ENCODE measurements around the gene OR7C1. TPM values are rescaled to one million over a fixed set of nuclear protein-coding genes. Genes with fewer than 3 reads are reported as not detected.

The OR7C1 gene
- total RNA-seq, 4 donors from 2014 or later, result not detected

DNA sequence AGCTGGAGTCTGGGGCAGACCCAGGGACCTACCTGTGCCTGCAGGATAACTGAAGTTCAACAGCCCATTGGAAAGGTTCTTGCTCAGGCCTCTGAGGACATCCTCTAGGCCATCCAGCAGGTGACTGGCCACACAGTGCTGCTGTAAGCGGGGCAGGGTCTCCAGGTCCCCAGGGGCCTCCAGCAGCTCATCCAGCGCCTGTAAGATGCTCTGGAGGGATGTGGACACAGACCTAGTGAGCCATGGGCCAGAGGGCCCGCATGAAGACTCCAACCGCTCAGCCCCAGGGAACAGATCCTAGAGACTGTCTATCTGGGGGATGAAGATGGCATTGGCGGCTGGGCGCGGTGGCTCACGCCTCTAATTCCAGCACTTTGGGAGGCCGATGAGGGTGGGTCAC, 70.6 kb downstream of the OR7C1 start:
- no peak for DNase-seq
- no peak overlapping the region for H3K27ac ChIP-seq
- H3K9me3 ChIP-seq, result peaks cover 0 to 3% of the 10 kb centered on the region in 2 donors
- intact Hi-C loops (cut with DNase I; ENCODE audit: low total_unique reads), result no loop called here
- H3K4me3 ChIP-seq, result no peak overlapping the region
- no peaks in the 10 kb centered on the region for H3K36me3 ChIP-seq
- H3K27me3 ChIP-seq, result no peaks in the 10 kb centered on the region
- TF ChIP-seq, protein P1, sequence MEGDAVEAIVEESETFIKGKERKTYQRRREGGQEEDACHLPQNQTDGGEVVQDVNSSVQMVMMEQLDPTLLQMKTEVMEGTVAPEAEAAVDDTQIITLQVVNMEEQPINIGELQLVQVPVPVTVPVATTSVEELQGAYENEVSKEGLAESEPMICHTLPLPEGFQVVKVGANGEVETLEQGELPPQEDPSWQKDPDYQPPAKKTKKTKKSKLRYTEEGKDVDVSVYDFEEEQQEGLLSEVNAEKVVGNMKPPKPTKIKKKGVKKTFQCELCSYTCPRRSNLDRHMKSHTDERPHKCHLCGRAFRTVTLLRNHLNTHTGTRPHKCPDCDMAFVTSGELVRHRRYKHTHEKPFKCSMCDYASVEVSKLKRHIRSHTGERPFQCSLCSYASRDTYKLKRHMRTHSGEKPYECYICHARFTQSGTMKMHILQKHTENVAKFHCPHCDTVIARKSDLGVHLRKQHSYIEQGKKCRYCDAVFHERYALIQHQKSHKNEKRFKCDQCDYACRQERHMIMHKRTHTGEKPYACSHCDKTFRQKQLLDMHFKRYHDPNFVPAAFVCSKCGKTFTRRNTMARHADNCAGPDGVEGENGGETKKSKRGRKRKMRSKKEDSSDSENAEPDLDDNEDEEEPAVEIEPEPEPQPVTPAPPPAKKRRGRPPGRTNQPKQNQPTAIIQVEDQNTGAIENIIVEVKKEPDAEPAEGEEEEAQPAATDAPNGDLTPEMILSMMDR (IDR thresholded peaks at IDR 0.05), result no peak
- TF ChIP-seq POLR2A (IDR thresholded peaks at IDR 0.05), result no peak
- H3K4me1 ChIP-seq, result no peaks in the 10 kb centered on the region

DNA sequence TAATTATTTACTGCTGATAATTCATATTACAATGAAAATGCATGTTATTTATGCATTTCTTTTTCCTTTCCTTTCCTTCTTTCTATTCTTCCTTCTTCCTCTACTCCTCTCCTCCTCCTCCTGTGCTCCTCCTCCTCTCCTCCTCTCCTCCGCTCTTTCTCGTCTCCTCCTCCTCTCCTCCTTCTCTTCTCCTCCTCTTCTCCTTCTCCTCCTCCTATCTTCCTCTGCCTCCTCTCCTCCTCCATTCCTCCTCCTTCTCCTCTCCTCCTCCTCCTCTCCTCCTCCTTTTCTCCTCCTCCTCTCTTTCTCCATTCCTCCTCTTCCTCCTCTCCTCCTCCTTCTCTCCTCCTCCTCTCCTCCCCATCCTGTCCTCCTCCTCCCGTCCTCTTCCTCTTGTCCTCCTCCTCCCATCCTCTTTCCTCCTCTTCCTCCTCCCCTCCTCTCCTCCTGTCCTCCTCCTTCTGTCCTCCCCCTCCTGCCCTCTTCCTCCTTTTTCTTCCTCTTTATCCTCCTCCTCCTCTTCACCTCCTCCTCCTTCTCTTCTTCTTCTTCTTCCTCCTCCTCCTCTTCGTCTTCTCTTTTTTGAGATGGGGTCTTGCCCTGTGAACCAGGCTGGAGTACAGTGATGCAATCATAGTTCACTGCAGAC, 71.4 kb downstream of the OR7C1 start:
- H3K27me3 ChIP-seq, result no peaks in the 10 kb centered on the region
- no peaks in the 10 kb centered on the region for H3K36me3 ChIP-seq
- H3K9me3 ChIP-seq, result peaks cover 0 to 3% of the 10 kb centered on the region in 2 donors
- TF ChIP-seq, protein P1 (IDR thresholded peaks at IDR 0.05), result no peak
- no peak for TF ChIP-seq POLR2A (IDR thresholded peaks at IDR 0.05)
- no peak for DNase-seq
- no peaks in the 10 kb centered on the region for H3K4me1 ChIP-seq
- H3K4me3 ChIP-seq, result no peak overlapping the region
- no peak overlapping the region for H3K27ac ChIP-seq
- intact Hi-C loops (cut with DNase I; ENCODE audit: low total_unique reads), result no loop called here

DNA sequence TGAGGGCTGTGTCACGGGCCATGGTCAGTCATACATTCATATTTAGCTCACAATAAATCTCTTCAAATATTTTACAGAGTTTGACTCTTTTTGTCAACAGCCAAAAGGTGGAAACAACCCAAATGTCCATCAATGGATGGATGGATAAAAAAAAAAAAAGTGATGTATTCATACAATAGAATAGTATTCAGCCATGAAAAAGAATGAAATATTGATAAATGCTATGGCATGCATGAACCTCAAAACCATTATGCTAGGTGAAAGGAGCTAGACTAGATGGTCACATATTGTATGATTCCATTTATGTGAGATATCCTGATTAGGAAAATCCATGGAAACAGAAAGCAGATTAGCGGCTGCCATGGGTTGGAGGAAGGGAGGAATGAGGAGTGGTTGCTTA, 72.9 kb downstream of the OR7C1 start:
- Histone ChIP-seq H3K4me1 (no peaks in the 10 kb centered on the region), H3K9me3 (peaks cover 0 to 3% of the 10 kb centered on the region in 2 donors), H3K4me3 (no peak overlapping the region), H3K27me3 (no peaks in the 10 kb centered on the region), H3K27ac (no peak overlapping the region), H3K36me3 (no peaks in the 10 kb centered on the region)
- DNase-seq, result no peak
- TF ChIP-seq, protein P1 (IDR thresholded peaks at IDR 0.05), result no peak
- no peak for TF ChIP-seq POLR2A (IDR thresholded peaks at IDR 0.05)
- intact Hi-C loops (cut with DNase I; ENCODE audit: low total_unique reads), result no loop called here

DNA sequence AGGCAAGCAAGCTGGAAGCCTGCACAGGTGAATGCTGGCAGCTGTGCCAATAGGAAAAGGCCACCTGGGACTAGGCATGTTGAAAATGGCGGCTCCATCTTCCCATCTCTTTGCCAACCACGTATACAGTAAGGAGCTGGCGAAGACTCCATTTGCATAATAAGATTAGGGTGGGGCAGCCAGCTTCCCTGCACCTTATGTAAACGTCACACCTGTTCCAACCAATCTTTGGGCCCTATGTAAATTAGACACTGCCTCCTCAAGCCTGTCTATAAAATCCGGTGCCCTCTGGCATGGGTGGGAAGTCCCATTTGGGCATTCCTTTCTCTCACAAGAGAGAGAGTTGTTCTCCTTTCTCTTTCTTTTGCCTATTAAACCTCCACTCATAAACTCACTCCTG, 73.4 kb downstream of the OR7C1 start:
- Histone ChIP-seq H3K27ac (no peak overlapping the region), H3K4me1 (no peaks in the 10 kb centered on the region), H3K27me3 (no peaks in the 10 kb centered on the region), H3K36me3 (no peaks in the 10 kb centered on the region), H3K4me3 (no peak overlapping the region), H3K9me3 (peaks cover 0 to 3% of the 10 kb centered on the region in 2 donors)
- DNase-seq, result no peak
- TF ChIP-seq, protein P1 (IDR thresholded peaks at IDR 0.05), result no peak
- intact Hi-C loops (cut with DNase I; ENCODE audit: low total_unique reads), result no loop called here

DNA sequence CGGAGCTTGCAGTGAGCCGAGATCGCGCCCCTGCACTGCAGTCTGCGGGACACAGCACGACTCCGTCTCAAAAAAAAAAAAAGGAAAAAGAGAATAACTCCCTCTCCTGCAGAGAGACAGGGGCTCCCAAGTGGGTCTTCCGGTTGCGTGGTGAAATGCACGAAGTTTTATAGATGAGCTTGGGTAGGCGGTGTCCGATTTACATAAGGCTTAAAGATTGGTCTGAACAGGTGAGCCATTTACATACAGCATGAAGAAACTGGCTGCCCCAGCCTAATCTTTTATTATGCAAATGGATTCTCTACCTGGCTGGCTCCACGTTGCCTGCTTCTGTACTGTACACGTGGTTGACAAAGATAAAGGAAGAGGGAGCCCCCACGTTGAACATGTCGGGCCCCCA, 76.2 kb downstream of the OR7C1 start:
- Histone ChIP-seq H3K4me3 (no peak overlapping the region), H3K27me3 (no peaks in the 10 kb centered on the region), H3K9me3 (peaks cover 0 to 3% of the 10 kb centered on the region in 2 donors), H3K36me3 (no peaks in the 10 kb centered on the region), H3K27ac (no peak overlapping the region), H3K4me1 (no peaks in the 10 kb centered on the region)
- DNase-seq, result no peak
- intact Hi-C loops (cut with DNase I; ENCODE audit: low total_unique reads), result no loop called here
- no peak for TF ChIP-seq POLR2A (IDR thresholded peaks at IDR 0.05)
- TF ChIP-seq, protein P1 (IDR thresholded peaks at IDR 0.05), result no peak
